ENCODE data around the gene CTR9.
A peak's percentile ranks its signal among the peaks of the same experiment; 100 is the strongest.

Gene CTR9

GRCh38 chr11:10761085-10761698 is 10.1 kb downstream of the CTR9 start:
- TF ChIP-seq, protein P1, sequence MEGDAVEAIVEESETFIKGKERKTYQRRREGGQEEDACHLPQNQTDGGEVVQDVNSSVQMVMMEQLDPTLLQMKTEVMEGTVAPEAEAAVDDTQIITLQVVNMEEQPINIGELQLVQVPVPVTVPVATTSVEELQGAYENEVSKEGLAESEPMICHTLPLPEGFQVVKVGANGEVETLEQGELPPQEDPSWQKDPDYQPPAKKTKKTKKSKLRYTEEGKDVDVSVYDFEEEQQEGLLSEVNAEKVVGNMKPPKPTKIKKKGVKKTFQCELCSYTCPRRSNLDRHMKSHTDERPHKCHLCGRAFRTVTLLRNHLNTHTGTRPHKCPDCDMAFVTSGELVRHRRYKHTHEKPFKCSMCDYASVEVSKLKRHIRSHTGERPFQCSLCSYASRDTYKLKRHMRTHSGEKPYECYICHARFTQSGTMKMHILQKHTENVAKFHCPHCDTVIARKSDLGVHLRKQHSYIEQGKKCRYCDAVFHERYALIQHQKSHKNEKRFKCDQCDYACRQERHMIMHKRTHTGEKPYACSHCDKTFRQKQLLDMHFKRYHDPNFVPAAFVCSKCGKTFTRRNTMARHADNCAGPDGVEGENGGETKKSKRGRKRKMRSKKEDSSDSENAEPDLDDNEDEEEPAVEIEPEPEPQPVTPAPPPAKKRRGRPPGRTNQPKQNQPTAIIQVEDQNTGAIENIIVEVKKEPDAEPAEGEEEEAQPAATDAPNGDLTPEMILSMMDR (IDR thresholded peaks at IDR 0.05; ENCODE audit: low read depth, low read length): no peak

DNA sequence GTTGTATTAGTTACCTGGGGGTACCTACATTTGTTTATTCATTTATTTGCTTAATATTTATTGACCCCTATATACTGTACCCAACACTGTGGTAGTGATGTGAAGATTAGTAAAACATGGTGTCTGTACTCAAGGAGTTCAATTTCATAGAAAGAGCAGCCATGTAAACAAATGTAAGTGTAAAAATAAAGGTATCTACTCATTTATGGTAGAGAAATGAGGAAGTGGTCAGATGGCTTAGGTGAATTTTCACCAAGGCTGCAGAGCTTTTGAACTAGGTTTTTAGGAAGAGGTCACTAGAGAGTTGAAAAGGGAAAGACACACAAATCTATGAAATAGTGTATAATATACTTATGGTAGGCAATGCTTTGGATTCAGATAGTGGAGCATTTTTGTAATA is 11.1 kb downstream of the CTR9 start:
- H3K27me3 ChIP-seq: no peaks in the 10 kb centered on the region
- H3K4me1 ChIP-seq: no peaks in the 10 kb centered on the region
- H3K36me3 ChIP-seq: peaks cover 4% of the 10 kb centered on the region
- DNase-seq: no peak
- no peak overlapping the region for H3K4me3 ChIP-seq (ENCODE audit: low read depth, low read length)
- TF ChIP-seq, protein P1 (IDR thresholded peaks at IDR 0.05; ENCODE audit: low read depth, low read length): no peak
- no peaks in the 10 kb centered on the region for H3K9me3 ChIP-seq

More at GRCh38 chr11:10761085-10761698, 10.1 kb downstream of the CTR9 start:
- H3K4me1 ChIP-seq: no peaks in the 10 kb centered on the region
- DNase-seq: no peak
- no peak overlapping the region for H3K4me3 ChIP-seq (ENCODE audit: low read depth, low read length)
- H3K9me3 ChIP-seq: no peaks in the 10 kb centered on the region
- no peaks in the 10 kb centered on the region for H3K27me3 ChIP-seq
- H3K36me3 ChIP-seq: peaks cover 4% of the 10 kb centered on the region

DNA sequence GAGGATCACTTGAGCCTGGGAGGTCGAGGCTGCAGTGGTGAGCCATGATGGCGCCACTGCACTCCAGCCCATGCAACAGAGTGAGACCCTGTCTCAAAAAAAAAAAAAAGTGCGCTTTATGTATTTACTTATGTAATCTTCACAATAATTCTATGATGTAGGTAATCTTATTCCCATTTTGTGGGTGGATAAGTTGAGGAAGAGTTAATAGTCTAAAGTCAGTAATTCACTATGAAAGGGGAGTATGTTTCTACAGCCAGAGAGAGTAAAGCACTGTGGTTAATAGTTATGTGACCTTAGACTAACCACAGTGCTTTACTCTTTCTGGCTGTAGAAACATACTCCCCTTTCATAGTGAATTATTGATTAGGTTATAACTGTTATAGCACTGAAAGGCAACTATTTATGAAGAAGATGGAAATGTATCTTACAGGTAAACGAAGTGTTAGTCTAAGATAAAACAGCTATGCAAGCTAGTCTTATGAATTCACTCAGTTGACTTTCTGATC is 11.9 kb downstream of the CTR9 start:
- Histone ChIP-seq H3K9me3 (no peaks in the 10 kb centered on the region), H3K4me1 (no peaks in the 10 kb centered on the region), H3K4me3 (ENCODE audit: low read depth, low read length) (no peak overlapping the region), H3K36me3 (peaks cover 4% of the 10 kb centered on the region), H3K27me3 (no peaks in the 10 kb centered on the region)
- TF ChIP-seq, protein P1 (IDR thresholded peaks at IDR 0.05; ENCODE audit: low read depth, low read length): no peak
- DNase-seq: no peak

DNA sequence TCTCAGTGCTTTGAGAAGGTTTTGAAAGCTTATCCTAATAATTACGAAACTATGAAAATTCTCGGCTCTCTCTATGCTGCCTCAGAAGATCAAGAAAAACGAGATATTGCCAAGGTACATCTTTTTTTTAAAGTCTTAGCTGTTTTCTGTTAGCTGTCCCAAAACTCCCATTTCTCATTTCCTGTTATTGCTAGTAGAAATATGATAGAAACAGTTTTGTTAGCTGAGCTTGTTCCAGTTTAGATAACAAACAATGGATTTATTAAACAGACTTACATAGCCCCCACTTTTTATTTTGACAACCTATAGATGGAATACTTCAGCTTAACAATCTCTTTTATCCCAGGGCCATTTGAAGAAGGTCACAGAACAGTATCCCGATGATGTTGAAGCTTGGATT is 12.7 kb downstream of the CTR9 start:
- TF ChIP-seq, protein P1 (IDR thresholded peaks at IDR 0.05; ENCODE audit: low read depth, low read length): no peak
- DNase-seq: no peak
- H3K4me1 ChIP-seq: no peaks in the 10 kb centered on the region; the same call in 1 of the 2 replicates
- H3K36me3 ChIP-seq: peaks cover 4% of the 10 kb centered on the region
- no peaks in the 10 kb centered on the region for H3K9me3 ChIP-seq
- H3K4me3 ChIP-seq (ENCODE audit: low read depth, low read length): no peak overlapping the region
- H3K27me3 ChIP-seq: no peaks in the 10 kb centered on the region

DNA sequence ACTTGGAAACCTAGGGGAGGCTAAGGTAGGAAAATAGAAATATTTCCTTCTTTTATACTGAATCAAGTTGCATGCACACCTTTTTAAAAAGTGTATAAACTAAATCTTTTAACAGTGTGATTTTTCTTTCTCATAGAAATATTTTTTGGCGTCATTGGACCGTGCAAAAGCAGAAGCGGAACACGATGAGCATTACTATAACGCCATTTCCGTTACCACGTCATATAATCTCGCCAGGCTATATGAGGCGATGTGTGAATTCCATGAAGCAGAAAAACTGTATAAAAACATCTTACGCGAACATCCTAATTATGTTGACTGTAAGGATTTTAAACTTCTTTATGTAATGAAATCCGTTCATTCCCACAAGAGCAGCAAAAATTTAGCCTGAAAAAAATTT is 13.4 kb downstream of the CTR9 start:
- Histone ChIP-seq H3K4me1 (no peaks in the 10 kb centered on the region; the same call in 1 of the 2 replicates), H3K27me3 (no peaks in the 10 kb centered on the region), H3K4me3 (ENCODE audit: low read depth, low read length) (no peak overlapping the region), H3K9me3 (no peaks in the 10 kb centered on the region), H3K36me3 (peaks cover 9% of the 10 kb centered on the region)
- DNase-seq: no peak
- TF ChIP-seq, protein P1 (IDR thresholded peaks at IDR 0.05; ENCODE audit: low read depth, low read length): no peak

DNA sequence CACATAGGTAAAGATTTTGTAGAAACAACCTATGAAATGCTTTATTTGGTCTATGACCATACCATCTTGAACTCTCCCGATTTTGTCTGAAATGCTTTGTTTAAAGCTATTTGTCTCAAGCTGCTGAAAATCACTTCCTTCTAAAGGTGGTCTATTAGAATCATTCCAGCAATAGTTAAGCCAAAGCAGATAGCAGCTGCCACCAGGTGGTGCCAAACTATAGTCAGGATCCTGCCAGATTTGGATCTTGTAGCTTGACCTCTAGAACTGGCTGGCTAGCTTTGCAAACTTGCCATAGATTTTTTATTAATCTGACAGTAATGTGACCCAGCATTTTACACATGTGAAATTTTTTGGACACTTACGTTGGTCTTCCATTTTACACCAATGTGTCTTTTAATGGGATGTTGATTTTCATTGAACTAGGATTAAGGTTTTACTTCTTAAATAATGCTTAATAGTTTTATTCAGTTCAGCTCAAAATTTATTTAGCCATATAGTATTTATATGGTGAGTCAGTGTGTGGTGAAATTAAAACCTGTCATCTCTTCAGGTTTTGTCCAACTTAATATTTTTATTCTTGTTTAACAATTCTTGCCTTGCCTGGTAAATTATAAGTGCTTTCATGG is 19.7 kb downstream of the CTR9 start:
- peak; percentile 65 for DNase-seq
- H3K9me3 ChIP-seq: no peaks in the 10 kb centered on the region
- no peak overlapping the region for H3K4me3 ChIP-seq (ENCODE audit: low read depth, low read length)
- TF ChIP-seq, protein P1 (IDR thresholded peaks at IDR 0.05; ENCODE audit: low read depth, low read length): peak; percentile 80
- no peaks in the 10 kb centered on the region for H3K27me3 ChIP-seq
- H3K4me1 ChIP-seq: peaks cover 5% of the 10 kb centered on the region
- H3K36me3 ChIP-seq: peaks cover 16% of the 10 kb centered on the region

All from BE2C (cell line).